ENCODE measurements around the gene FTO. TPM values are rescaled to one million over a fixed set of nuclear protein-coding genes. Genes with fewer than 3 reads are reported as not detected.

FTO gene
- total and polyA plus RNA-seq, 2 of the 13 experiments (the other 11 are each of a cell fraction or from before 2014, with no cell fraction given): 41.6 to 55.8 TPM

- peak; percentile 92 for TF ChIP-seq AHDC1 (CRISPR knock-in tag; IDR thresholded peaks at IDR 0.05; ENCODE audit: borderline replicate concordance)
- TF ChIP-seq ATAD3A (CRISPR knock-in tag; IDR thresholded peaks at IDR 0.05): no peak
- TF ChIP-seq ZNF160 (CRISPR knock-in tag; IDR thresholded peaks at IDR 0.05): no peak; the same call in 1 of the 2 replicates
- TF ChIP-seq MAFF (IDR thresholded peaks at IDR 0.05; ENCODE audit: low read depth, low read length): no peak
- TF ChIP-seq MAF1 (CRISPR knock-in tag; IDR thresholded peaks at IDR 0.05; ENCODE audit: borderline replicate concordance): no peak; the same call in 1 of the 2 replicates
- TF ChIP-seq SKI (IDR thresholded peaks at IDR 0.05; ENCODE audit: partially characterized antibody): peak; percentile 84
- TF ChIP-seq ZNF503 (CRISPR knock-in tag; IDR thresholded peaks at IDR 0.05): peak; percentile 96
- TF ChIP-seq SMC3 (IDR thresholded peaks at IDR 0.05; ENCODE audit: low read length): 0 out of 2 replicates have a peak, but pooled peaks have one; percentile 0
- TF ChIP-seq ZFP36 (IDR thresholded peaks at IDR 0.05; ENCODE audit: borderline replicate concordance, low read depth, low read length, partially characterized antibody): no peak
- no peak for TF ChIP-seq ZNF253 (CRISPR knock-in tag; IDR thresholded peaks at IDR 0.05; ENCODE audit: borderline replicate concordance)
- TF ChIP-seq PITX1 (CRISPR knock-in tag; IDR thresholded peaks at IDR 0.05): peak; percentile 100
- TF ChIP-seq ZNF598 (CRISPR knock-in tag; IDR thresholded peaks at IDR 0.05; ENCODE audit: borderline replicate concordance): 0 out of 2 replicates have a peak, but pooled peaks have one; percentile 21
- peak; percentile 91; the same call in 1 of the 2 replicates for TF ChIP-seq ZNF691 (CRISPR knock-in tag; IDR thresholded peaks at IDR 0.05; ENCODE audit: borderline replicate concordance, low read depth)
- TF ChIP-seq ZFP36L1 (CRISPR knock-in tag; IDR thresholded peaks at IDR 0.05): peak; percentile 93
- peak; percentile 49; the same call in 1 of the 2 replicates for TF ChIP-seq SRY (CRISPR knock-in tag; IDR thresholded peaks at IDR 0.05)
- TF ChIP-seq ZNF543 (CRISPR knock-in tag; IDR thresholded peaks at IDR 0.05): peak; percentile 98
- TF ChIP-seq EP300 (IDR thresholded peaks at IDR 0.05; ENCODE audit: low read depth in 2 of 2, low read length in 2 of 2): peak; percentile 80 to 96
- peak; percentile 84 for TF ChIP-seq EP300 (CRISPR knock-in tag; IDR thresholded peaks at IDR 0.05; ENCODE audit: borderline replicate concordance)
- TF ChIP-seq ZMYM2 (CRISPR knock-in tag; IDR thresholded peaks at IDR 0.05): peak; percentile 84
- TF ChIP-seq TCF12 (IDR thresholded peaks at IDR 0.05): no peak
- TF ChIP-seq TCF12 (CRISPR knock-in tag; IDR thresholded peaks at IDR 0.05): peak; percentile 54; the same call in 1 of the 2 replicates
- no peak for TF ChIP-seq ZSCAN9 (CRISPR knock-in tag; IDR thresholded peaks at IDR 0.05; ENCODE audit: borderline replicate concordance)
Measured at GRCh38 chr16:54165174-54165911, 461.4 kb downstream of the FTO start (continued).
